ENCODE measurements around the gene GPC3.
"Not testable (repeated sequence)": the region's sequence is repeated elsewhere in the genome, so short reads cannot be mapped to it uniquely, and the experiment has no call there.

Gene GPC3

DNA sequence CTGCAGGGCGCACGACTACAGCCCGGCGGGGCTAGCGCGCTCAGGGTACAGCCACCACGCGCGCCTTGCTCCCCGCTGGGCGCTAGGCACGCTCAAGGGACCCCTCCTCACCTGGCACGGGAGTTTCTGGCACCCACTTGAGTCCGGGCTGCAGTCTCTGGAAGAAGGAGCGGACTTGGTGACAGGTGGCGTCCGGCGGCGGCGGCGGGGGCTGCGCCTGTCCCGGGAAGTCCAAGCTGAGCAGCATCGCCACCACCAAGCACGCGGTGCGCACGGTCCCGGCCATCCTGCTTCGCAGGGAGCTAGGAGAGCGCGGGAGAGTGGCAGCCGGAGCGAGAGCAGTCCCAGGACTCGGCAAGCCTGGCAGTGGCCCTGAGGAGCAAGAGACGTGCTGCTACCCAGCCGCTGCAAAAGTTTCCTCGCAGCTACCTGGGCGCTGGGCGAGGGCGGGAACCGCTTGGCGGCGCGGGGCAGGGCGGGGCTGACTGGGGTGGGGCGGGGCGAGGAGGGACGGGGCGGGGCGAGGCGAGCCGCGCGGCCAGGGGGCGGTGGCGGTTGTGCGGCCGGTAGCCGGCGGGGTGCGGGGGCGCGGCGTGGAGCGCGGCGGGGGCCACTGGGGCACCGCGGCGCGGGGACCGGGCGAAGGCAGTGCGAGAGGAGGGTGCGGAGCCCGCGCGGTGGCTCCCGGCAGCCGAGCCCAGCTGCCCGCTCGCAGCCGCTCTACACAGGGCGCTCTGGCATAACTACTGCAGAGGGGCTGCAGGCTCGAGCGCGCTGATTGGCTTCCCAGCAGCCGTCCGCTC, at the start of gene GPC3:
GPC3 (minus strand) TSS at position 431 of the 803 bp plus-strand sequence.
- peak; percentile 25 to 31 for DNase-seq

DNA sequence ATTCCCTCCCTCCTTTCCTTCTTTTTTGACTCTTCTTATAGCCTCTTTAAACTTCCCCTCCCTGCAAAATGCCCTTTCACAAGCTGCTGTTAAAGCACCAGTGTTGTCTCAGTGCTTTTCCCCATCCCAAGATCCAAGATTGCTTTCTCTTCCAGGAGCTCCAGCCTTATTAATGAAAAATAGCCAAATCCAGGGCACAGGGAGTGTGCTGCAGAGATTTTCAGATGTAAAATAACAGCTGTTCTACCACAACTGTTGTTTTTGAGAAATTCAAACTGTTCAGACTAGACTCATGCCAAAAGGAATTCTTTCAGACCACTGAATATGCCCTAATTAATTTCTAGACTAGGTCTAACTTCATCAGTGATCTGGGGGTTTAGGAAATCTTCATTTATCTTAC, 47.0 kb upstream of the GPC3 start:
- DNase-seq = no peak

- peak; percentile 18 to 29 for DNase-seq
Observed at GRCh38 chrX:134026565-134027311, 41.3 kb upstream of the GPC3 start.

DNA sequence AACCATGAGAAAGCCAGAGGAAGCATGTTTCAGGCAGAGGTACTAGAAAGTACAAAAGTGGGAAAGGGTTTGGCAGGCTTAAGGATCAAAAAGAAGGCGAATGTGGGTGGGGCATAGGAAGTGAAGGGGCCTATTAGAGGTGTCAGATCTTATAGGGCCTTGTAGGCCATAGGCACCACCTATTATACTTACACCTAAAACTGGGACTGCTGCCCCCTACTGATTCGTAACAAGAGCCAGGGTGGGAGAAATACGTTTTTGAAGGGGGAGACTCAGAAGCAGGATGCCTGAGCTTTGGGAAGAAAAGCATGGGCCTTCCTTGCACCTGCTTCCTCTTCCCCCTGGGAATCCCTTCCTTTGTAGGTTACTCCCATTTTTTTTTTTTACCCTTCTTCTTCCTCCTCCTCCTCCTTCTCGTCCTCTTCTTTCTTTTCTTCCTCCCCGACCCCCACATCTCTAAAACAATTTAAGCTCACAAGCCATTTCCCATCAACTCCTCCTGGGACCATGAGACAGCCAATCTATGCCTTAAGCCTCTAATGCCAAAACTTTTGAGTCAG, 40.7 kb upstream of the GPC3 start:
- DNase-seq = no peak

DNA sequence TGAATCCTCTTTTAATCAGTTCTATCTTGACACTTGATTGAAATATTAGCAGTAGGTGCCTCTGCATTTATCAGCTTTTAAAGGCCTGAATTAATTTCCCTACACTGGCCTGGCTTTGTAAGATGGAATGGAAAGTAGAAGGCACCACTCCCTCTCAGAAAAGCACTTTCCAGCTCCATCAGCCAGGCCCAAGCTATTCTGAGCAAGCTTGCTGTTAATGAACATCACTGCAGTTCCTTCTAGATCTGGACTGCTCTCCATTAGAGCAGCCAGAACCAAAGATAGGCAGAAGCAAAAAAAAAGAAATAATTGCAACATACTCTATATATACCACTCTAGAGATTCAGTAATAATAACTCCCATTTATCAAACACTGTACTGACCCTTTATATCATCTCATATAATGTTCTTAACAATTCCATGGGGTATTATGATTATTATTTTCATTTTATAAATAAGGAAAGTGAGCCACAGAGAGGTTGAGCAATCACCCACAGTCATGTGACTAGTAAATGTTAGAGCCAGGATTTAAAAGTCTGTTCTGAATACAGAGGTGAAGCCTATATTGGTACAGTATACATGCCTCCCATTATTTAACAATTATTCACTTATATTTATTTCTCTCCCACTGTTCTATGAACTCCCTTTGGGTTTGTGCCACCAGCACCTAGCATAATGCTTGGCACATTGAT, 39.4 kb upstream of the GPC3 start:
- no peak for DNase-seq

DNA sequence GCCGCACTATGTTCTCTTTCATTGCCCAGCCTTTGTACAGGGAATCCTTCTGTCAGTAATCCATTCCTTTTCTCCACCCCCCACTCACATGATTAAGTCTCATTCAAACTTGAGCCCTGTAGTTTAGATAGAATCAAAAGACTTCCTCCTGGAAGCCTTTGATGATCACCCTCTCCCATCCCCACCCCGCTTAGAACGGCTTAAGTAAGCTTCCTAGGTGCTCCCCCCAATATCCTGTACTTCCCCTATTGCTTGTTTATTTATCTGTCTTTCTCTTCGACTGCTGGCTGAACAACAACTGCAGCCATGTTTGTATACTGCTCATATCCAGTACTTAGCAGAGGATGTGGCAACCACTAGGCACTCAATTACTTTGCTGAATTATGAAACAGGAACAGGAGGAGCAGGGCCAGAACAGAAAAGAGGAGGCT, 38.5 kb upstream of the GPC3 start:
- DNase-seq = no peak

DNA sequence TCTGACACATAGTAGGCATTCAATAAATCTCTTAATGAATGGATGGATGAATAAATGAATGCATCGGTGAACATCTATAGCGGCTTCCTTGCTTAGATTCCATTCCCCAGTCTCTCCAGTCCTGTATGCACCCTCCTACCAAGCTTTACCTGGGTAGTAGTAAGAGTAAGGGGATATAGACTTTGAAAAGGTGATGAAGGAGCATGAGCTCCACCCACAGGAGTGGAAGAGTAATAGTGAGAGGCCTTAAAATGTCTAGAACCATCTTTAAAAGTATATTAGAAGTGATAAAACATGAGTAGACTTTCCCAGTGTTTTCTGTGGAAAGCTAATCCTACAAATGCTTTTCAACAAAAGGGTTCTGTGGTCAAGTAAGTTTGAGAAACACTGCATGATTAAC, 35.5 kb upstream of the GPC3 start:
- DNase-seq = no peak

DNA sequence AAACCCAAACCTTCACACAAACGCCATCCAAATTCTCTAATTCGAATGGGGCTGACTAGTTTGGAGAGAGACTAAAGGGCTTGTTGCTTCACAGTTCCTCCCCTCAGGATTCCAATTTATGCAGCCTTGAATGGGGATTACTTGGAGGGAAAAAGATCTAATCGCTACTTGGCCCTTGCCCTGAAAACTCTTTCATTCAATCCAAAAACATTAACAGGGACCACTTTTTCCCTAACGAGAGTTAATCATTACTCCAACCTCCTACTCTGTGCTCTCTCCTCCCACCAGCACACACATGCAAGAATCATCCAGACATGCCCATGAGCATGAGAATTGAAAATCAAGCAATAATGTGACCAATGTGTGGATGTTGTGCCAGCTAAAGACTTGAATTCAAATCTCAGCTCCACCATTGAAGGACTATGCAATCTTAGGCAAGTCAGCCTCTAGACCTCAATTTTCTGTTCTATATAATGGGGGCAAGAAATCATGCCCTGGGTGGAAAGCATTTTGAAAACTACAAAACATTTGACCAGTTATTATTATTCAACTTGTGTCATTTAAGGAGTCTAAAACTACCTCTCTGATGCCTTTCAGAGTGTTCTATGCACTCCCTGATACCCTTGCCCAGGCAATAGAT, 34.3 kb upstream of the GPC3 start:
- no peak for DNase-seq

GRCh38 chrX:134016309-134016708, 30.9 kb upstream of the GPC3 start:
- not testable (repeated sequence) for DNase-seq

- DNase-seq = not testable (repeated sequence)
Observed at GRCh38 chrX:134015510-134015909, 30.1 kb upstream of the GPC3 start.

DNA sequence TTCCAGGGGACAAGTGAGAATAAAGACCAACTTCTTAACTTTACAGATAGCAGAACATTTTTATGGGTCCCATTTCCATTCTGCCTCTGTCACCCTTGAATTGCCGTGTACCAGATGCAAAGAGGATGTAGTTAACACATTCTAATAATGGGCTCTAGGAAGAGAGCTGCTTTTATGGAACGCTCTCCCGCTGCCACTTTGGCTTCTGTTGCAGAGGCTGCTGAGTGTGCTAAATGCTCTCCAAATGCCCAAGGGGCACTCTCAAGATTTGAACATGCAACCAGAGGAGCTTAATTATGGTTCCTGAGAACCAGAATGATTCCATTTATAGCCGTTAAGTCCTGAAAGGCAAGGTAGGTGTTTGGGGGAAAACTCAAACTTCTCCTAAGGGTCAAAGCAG, 28.1 kb upstream of the GPC3 start:
- DNase-seq = no peak

DNA sequence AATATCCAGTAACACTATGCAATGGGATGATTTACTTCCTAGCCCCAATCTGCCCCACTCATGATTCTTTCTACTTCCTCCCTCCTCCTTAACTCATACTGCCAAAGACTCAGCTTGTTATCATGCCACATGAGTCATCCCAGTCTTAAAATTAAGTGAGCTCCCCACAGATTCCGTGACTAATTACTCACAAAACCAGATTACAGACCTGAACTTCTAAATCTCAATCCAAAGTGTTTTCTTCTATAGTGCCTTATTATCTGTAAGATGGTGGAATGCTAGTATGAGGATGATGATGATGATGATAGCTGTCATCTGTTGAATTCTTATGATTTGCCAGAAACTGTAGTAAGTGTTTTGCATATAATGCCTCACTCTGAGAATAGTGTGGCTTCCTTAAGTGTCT, 27.7 kb upstream of the GPC3 start:
- DNase-seq = no peak

- DNase-seq = no peak
Observed at GRCh38 chrX:134010690-134011089, 25.3 kb upstream of the GPC3 start.

GRCh38 chrX:134007716-134008115, 22.3 kb upstream of the GPC3 start:
- no peak for DNase-seq

DNA sequence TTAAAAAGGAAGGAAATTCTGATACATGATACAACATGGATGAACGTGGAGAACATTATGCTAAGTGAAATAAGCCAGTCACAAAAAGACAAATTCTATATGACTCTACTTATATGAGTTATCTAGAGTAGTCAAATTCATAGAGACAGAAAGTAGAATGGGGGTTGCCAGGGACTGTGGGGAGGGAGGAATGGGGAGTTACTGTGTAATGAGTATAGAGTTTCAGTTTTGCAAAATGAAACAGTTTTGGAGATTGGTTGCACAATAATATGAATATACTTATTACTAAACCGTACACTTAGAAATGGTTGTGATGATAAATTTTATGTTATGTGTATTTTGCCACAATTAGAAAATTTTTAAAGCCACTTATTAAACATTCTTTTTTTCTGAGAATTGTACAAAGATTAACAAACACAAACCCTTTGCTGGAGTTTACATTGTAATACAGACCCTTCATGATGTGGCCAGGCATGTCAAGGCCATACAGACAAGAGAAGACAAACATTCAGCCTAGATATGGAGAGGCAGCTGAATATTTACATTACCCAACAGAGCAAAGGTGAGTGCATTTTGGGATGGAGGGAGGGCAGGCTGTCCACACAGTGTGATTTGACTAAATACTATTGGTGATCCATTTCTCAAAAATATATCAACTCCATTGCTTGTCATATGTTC, 21.2 kb upstream of the GPC3 start:
- DNase-seq = peak; percentile 4 to 21

- DNase-seq = no peak
Observed at GRCh38 chrX:134004084-134004483, 18.7 kb upstream of the GPC3 start.

DNA sequence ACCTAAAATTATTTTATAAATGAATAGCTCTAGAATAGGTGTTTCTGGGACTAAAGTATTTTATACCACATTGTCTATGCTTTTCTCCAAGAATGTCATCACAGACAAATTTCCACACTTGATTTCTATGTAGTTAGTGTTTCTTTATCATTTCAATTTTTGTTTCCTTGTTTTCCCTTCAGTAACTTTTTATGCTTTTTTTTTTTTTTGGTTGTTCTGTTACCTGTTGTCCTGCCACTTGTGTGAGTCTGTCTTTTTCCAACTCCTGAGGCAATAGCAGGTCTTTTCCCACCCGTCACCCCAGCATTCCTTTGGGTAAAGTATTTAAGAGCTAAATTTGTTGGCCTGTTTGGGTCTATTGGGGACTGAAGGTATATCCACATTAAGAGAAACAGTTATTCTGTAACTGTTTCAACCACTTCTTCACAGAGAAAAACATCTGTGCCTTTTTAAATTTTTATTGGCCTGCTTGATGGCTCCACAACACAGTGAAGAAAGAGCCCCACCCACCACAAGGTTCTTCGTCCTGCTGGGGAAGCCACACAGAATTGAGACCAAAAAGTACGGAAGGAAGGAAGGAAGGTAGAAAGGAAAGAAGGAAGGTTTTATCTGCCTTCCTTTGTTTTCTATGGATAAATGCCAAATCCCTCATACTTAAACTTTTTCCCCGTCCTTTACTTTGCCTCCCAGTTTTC, 17.7 kb upstream of the GPC3 start:
- no peak for DNase-seq

DNA sequence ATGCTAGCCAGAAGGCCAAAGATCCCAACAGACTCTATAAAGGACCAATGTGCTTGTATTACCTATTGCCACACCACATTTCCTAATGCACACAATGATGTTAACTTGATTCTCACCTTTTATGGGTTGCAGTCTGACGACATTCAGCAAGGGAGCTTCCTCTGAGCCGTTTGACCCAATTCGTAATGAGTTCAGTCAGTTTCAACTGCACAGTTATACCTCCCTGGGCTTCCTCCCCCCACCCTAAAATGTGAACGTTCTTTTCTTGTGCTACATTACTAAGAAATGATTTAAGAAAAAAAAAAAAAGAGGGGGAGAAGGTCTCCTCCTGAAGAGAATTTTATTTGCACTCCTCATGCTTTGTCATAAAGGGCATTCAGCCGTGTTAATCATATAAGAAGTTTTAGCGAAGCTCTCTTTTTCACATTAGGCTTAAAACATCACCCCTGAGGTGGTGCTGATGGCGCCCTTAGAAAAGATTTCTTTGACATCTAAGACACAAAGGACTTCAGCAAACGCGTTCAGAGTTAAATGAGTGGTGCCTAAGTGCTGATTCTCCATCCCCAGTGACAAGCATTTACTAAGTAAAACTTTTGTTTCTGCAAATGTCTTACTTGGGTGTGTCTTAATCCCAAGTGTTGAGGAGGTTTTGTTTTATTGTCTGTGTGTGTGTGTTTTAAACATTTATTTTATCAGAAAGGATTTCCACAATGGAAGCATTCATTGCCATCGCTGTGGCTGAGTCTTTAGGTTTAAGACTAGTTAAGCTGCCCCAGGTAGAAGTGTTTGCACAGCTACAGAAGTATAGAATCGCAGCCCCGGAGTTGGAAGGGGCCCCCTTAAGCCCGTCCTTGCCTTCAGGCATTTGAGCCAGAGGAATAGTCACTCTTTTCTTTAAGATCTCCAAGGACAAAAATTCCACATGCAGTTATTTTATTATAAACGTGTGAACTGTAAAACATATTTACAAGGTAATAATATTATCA, 15.2 kb upstream of the GPC3 start:
- DNase-seq = no peak

GRCh38 chrX:133999031-133999705, 13.8 kb upstream of the GPC3 start:
- no peak for DNase-seq

- DNase-seq = no peak
Observed at GRCh38 chrX:133995759-133996158, 10.4 kb upstream of the GPC3 start.

All from activated CD4-positive, alpha-beta T cell treated with anti-CD3 and anti-CD28 coated beads, Interleukin-2, amount 50 U/mL, for 48 hours (primary cell).